Hepatocyte (in vitro differentiated cells): ENCODE data around the gene AMIGO3. TPM values are rescaled to one million over a fixed set of nuclear protein-coding genes. Genes with fewer than 3 reads are reported as not detected.

Experiments used
- DNase-seq: peaks from one replicate; pipeline ENCODE4 v3.0.0-alpha.2; 2016; ENCODE audit warnings: low spot score
- H2AFZ ChIP-seq: fragments of 200-600 bp; sonication (generic); 2 replicates; pipeline ENCODE4 v1.6.0; 2016; ENCODE audit warnings: antibody characterized with exemption, mild to moderate bottlenecking
- H3K27ac ChIP-seq: fragments of 200-600 bp; sonication (generic); 2 replicates; pipeline ENCODE4 v1.5.1; 2016; ENCODE audit warnings: mild to moderate bottlenecking
- H3K27me3 ChIP-seq: fragments of 200-600 bp; sonication (generic); 2 replicates; pipeline ENCODE4 v1.6.1; 2016
- H3K36me3 ChIP-seq: fragments of 200-600 bp; sonication (generic); replicated peaks from 2 replicates; pipeline ENCODE4 v1.5.1; 2016; ENCODE audit warnings: low read depth; ENCODE audit not compliant: insufficient read depth
- H3K4me1 ChIP-seq: fragments of 200-600 bp; sonication (generic); 2 replicates; pipeline ENCODE4 v1.5.1; 2016; ENCODE audit warnings: mild to moderate bottlenecking, moderate library complexity; ENCODE audit not compliant: insufficient read depth
- H3K4me2 ChIP-seq: fragments of 200-600 bp; sonication (generic); 2 replicates; pipeline ENCODE4 v1.6.0; 2016
- H3K4me3 ChIP-seq: fragments of 200-600 bp; sonication (generic); 2 replicates; pipeline ENCODE4 v1.5.1; 2016; ENCODE audit warnings: mild to moderate bottlenecking
- H3K79me2 ChIP-seq: fragments of 200-600 bp; sonication (generic); 2 replicates; pipeline ENCODE4 v1.6.0; 2017; ENCODE audit warnings: mild to moderate bottlenecking
- H3K9me2 ChIP-seq: fragments of 200-600 bp; sonication (generic); replicated peaks from 2 replicates; pipeline ENCODE4 v1.6.0; 2017; ENCODE audit warnings: mild to moderate bottlenecking; ENCODE audit not compliant: insufficient read depth
- H3K9me3 ChIP-seq: fragments of 200-600 bp; sonication (generic); 2 replicates; pipeline ENCODE4 v1.5.1; 2016; ENCODE audit warnings: low read depth, mild to moderate bottlenecking
- H4K20me1 ChIP-seq: fragments of 200-600 bp; sonication (generic); 2 replicates; pipeline ENCODE4 v1.6.0; 2016; ENCODE audit warnings: mild to moderate bottlenecking; ENCODE audit not compliant: insufficient read depth, poor library complexity, severe bottlenecking
- EZH2 ChIP-seq: fragments of 200-600 bp; sonication (generic); IDR thresholded peaks from 2 replicates; pipeline ENCODE4 v1.6.1; 2016; ENCODE audit warnings: antibody characterized with exemption, mild to moderate bottlenecking, borderline replicate concordance
- EZH2phosphoT487 ChIP-seq: fragments of 200-600 bp; sonication (generic); IDR thresholded peaks from one replicate; pipeline ENCODE4 v1.6.1; 2018; ENCODE audit warnings: antibody characterized with exemption, mild to moderate bottlenecking, low read depth, moderate library complexity; ENCODE audit not compliant: unreplicated experiment, severe bottlenecking
- WGBS: methylation state at CpG from one replicate; pipeline ENCODE4 v1.1.6; 2016; ENCODE audit warnings: low lambda C conversion rate; ENCODE audit errors: missing lambda C conversion rate; 5-methylcytosine and 5-hydroxymethylcytosine counted together
- polyA plus RNA-seq: library from polyadenylated mRNA; unstranded; fragments of >200 nt; fragmentation: Nextera tagmentation; extraction: Ambion mirVana; gene quantifications from 2 replicates; pipeline ENCODE4 v1.2.1, GENCODE V29; 2016
- total RNA-seq: library from RNA; depleted of rRNA; stranded (reverse); fragments of >200 nt; gene quantifications from 2 replicates; pipeline ENCODE4 v1.2.3, GENCODE V29; 2014
- TF ChIP-seq, protein P1 (sequence below): fragments of 200-600 bp; sonication (generic); IDR thresholded peaks from 2 replicates; pipeline ENCODE4 v1.5.1; 2016; ENCODE audit warnings: antibody characterized with exemption, mild to moderate bottlenecking; ENCODE audit not compliant: poor library complexity

AMIGO3 gene
- total and polyA plus RNA-seq, 2 experiments from 2014 or later, result 0.57 to 1.7 TPM

GRCh38 chr3:49723296-49723627, 3.8 kb upstream of the AMIGO3 start:
- H3K27ac ChIP-seq, result peak overlapping the region; percentile 96
- H2AFZ ChIP-seq, result peak overlapping the region; percentile 46
- WGBS, result 3% methylated on average over 20 of the region's 20 CpGs
- H4K20me1 ChIP-seq, result peaks cover 3% of the 10 kb centered on the region
- H3K9me3 ChIP-seq, result no peaks in the 10 kb centered on the region
- peak overlapping the region; percentile 80 for H3K4me2 ChIP-seq
- no peak for TF ChIP-seq EZH2
- TF ChIP-seq, protein P1, sequence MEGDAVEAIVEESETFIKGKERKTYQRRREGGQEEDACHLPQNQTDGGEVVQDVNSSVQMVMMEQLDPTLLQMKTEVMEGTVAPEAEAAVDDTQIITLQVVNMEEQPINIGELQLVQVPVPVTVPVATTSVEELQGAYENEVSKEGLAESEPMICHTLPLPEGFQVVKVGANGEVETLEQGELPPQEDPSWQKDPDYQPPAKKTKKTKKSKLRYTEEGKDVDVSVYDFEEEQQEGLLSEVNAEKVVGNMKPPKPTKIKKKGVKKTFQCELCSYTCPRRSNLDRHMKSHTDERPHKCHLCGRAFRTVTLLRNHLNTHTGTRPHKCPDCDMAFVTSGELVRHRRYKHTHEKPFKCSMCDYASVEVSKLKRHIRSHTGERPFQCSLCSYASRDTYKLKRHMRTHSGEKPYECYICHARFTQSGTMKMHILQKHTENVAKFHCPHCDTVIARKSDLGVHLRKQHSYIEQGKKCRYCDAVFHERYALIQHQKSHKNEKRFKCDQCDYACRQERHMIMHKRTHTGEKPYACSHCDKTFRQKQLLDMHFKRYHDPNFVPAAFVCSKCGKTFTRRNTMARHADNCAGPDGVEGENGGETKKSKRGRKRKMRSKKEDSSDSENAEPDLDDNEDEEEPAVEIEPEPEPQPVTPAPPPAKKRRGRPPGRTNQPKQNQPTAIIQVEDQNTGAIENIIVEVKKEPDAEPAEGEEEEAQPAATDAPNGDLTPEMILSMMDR, result no peak
- no peak for TF ChIP-seq EZH2phosphoT487
- no peaks in the 10 kb centered on the region for H3K36me3 ChIP-seq
- no peaks in the 10 kb centered on the region for H3K9me2 ChIP-seq
- peaks cover 25% of the 10 kb centered on the region for H3K4me1 ChIP-seq
- peak; percentile 83 for DNase-seq
- H3K79me2 ChIP-seq, result peaks cover 13% of the 10 kb centered on the region
- no peaks in the 10 kb centered on the region for H3K27me3 ChIP-seq
- peak overlapping the region; percentile 65 for H3K4me3 ChIP-seq

GRCh38 chr3:49722896-49723295, 3.4 kb upstream of the AMIGO3 start:
- Histone ChIP-seq H2AFZ (no peak overlapping the region), H3K36me3 (no peaks in the 10 kb centered on the region), H3K4me1 (peaks cover 25% of the 10 kb centered on the region), H3K4me3 (peak overlapping the region; percentile 65), H3K9me3 (no peaks in the 10 kb centered on the region), H3K27ac (peak overlapping the region; percentile 96), H3K79me2 (peaks cover 13% of the 10 kb centered on the region), H4K20me1 (peaks cover 3% of the 10 kb centered on the region), H3K4me2 (peak overlapping the region; percentile 80), H3K27me3 (no peaks in the 10 kb centered on the region), H3K9me2 (no peaks in the 10 kb centered on the region)
- TF ChIP-seq EZH2phosphoT487 (no peak), EZH2 (no peak)
- TF ChIP-seq, protein P1, result no peak
- DNase-seq, result no peak
- WGBS, result 90% methylated on average over 8 of the region's 8 CpGs

GRCh38 chr3:49721896-49722781, 2.7 kb upstream of the AMIGO3 start:
- peaks cover 3% of the 10 kb centered on the region for H4K20me1 ChIP-seq
- WGBS, result 97% methylated on average over 21 of the region's 26 CpGs
- H3K4me2 ChIP-seq, result peak overlapping the region; percentile 80
- H2AFZ ChIP-seq, result no peak overlapping the region
- H3K27me3 ChIP-seq, result no peaks in the 10 kb centered on the region
- H3K9me3 ChIP-seq, result no peaks in the 10 kb centered on the region
- H3K4me1 ChIP-seq, result peaks cover 25% of the 10 kb centered on the region
- H3K27ac ChIP-seq, result no peak overlapping the region
- no peak for DNase-seq
- H3K4me3 ChIP-seq, result no peak overlapping the region
- no peaks in the 10 kb centered on the region for H3K36me3 ChIP-seq
- H3K79me2 ChIP-seq, result peaks cover 13% of the 10 kb centered on the region
- H3K9me2 ChIP-seq, result no peaks in the 10 kb centered on the region
- TF ChIP-seq EZH2 (no peak), EZH2phosphoT487 (no peak)
- TF ChIP-seq, protein P1, result no peak
